GM18507 (cell line): ENCODE data around the gene DLG1.

Experiments used
- DNase-seq: peaks from one replicate; pipeline ENCODE4 v3.0.0; 2011; ENCODE audit warnings: low read depth; ENCODE audit not compliant: insufficient read length; ENCODE audit errors: extremely low spot score
- FAIRE-seq: peaks from 2 replicates; lab custom pipeline; 2011; peaks lifted over from hg19 to GRCh38; lab: Jason Lieb, UNC

Gene DLG1

GRCh38 chr3:197011780-197012539 is 286.5 kb downstream of the DLG1 start:
- FAIRE-seq = no peak

GRCh38 chr3:197010556-197011351 is 287.7 kb downstream of the DLG1 start:
- FAIRE-seq (no peak), DNase-seq (no peak)

More at GRCh38 chr3:197011780-197012539, 286.5 kb downstream of the DLG1 start:
- DNase-seq = no peak

DNA sequence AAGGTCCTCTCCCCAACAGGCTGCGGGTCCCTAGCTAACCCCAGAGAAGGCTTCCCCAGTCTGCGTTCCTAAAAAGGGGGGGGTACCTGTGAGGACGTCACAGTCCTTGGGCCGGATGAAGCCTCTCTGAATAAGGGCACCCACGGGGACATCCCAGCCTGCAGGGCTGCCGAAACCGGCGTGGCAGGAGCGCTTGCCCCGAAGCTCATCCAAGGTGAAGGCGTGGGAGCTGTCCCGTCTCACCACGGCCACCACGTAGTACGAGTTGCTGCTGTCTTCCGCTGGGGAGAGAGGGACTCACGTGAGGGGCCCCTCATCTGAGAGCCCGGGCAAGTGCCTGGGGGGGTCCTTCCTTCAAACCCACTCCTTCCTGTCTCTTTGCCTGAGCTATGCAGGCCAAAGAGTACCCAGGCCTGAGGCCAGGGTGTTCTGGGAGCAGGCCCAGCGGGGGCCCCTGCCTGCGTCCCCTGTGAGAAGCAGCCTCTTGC is 288.8 kb downstream of the DLG1 start:
- no peak for FAIRE-seq
- no peak for DNase-seq

DNA sequence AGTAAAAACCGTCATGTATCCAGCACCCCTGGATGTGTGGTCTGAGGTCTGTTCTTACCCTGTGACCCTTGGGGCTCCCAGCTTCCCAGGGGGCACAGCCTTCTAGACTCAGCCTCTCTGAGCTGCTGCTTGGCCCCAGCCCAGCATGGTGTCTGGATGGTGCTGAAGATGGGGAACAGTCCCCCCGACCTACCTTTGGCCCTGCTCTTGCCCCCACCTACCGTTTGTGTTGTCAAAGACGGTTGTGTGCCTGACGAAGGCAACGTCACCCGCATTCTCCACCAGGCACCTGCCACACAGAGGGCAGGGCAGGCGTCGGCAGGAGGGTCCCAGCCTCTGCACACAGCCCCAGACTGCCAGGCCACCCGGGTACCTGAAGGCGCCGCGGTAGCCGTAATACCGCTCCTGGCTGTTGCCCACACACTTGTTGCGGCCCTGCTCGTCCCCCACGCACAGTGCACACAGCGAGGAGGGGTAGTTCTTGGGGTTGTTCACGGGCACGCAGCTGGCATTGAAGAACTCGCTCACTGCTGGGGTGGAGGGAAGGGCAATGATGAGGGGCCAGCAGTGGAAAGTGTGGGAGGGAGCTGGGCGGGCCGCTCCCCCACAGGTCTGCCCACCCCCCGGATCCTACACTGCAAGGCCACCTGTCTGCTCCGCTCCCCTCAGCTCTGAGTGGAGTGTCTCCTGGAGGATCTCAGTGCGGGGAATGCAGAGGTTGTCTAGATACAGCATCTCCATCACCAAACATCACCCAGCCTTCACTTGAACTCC is 289.8 kb downstream of the DLG1 start:
- no peak for FAIRE-seq

GRCh38 chr3:197007953-197008352 is 290.5 kb downstream of the DLG1 start:
- FAIRE-seq (no peak), DNase-seq (no peak)

More for the DNA sequence above, 289.8 kb downstream of the DLG1 start:
- no peak for DNase-seq

DNA sequence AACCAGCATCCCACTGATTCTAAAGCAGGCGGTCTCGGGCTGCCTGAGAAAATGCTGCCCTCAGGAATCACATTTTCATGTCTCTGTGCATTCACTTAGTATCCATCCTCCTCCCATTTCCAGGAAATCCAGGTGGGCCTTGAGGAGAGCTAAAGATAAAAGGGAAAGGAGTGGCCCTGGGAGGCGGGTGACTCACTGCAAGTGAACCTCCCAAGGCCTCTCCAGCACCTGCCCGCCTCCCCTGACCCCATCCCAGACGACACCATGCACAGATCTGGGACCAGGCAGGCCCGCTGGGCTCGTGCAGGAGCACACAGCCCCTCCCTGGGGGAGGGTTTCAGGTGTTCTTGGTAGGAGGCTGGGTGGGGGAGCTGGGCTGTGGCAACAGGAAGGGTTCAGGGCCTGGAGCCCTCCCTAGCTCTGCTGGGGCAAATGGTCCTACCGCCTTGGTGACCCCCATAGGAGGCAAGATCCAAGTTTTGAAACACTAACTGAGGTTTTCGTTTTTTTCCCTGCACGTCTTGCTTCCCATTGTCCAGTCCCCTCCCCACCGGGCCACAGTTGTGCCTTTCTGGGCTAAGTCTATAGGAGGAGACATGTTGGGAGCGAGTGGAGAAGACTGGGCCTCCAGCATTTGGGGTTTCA is 291.0 kb downstream of the DLG1 start:
- DNase-seq (no peak), FAIRE-seq (no peak)

- DNase-seq (no peak), FAIRE-seq (no peak)
These were observed 291.6 kb downstream of the DLG1 start for GRCh38 chr3:197006860-197007259.

- no peak for FAIRE-seq
- DNase-seq = no peak
These were observed 292.0 kb downstream of the DLG1 start for GRCh38 chr3:197006446-197006845.

DNA sequence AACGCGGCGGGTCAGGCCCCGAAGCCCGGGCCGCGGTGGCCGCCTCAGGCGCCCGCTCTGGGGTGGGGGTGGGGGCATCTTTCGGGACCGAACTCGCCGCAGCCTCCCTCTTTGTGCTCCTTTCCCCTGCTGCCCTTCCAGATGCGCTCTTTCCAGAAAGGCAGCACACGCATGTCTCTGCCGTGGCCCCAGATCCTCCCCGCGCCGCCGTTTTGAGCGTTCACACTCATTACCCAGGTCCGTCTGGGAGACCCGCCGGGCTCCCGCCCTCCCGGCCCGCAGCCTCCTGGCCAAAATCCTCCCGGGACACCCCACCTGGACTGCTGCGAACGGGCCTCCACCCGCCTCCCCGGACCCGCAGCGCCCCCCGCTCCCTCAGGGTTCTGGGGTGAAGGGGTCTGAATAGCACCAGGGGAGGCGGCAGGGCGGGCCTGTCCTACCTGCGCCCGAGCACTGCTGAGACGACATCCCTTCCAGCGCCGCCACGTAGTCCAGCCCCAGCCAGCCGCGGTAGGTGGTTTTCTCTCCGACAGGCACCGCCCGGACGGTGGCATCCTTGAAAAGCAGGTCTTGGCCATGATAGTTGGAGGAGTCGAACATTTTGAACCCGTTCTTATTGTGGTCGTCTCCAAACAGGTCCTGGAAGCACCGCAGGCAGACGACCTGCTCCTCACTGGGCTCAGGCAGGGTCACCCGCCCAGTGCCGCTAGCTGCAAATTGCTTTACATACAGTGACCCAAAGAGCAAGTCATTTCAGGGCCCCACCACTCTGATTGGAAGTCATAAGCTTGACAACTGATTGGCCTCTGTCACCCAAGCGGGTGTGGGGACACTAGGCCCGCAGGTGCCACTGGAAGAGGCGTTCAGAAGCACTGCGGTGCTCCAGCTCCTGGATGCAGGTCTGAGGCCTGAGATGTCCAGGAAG is 294.7 kb downstream of the DLG1 start:
- DNase-seq (no peak), FAIRE-seq (no peak)

DNA sequence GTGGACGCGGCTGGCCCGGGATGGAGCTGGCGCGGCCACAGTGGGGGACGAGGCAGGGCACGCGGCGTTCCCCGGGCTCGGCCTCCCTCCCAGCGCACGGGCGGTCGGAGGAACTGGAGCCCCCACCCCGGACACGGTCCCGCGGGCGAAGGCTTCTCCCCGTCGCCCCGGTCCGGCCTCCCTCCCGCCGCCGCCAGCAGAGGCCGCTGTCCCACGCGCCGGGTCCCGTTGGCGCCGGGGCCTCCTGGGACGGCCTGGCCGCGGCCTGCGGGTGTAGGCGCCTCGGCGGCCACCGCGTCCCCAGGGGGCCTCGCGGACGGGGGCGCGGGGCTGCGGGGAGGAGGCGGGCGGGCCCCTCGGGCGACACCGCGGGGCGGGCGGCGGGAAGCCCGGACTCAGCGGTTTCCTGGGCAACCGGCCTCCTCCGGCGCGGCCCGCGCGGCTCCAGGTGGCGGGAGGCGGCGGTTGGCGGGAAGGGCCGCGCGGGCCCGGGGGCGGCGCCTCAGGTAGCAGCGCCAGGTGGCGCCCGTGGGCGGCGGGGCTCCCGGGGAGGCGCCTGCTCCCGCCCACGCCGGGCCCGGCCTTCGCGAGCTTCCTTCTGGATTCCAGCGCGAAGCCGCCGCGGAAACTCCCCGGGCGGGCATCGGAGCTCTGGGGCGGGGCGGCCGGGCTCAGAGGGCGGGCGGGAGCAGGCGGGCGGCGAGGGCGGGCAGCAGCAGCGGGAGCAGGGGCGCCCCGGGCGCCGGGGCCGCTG is 295.5 kb downstream of the DLG1 start:
- FAIRE-seq (no peak), DNase-seq (peak; percentile 95)

- FAIRE-seq = no peak
- no peak for DNase-seq
These were observed 296.3 kb downstream of the DLG1 start for GRCh38 chr3:197001972-197002700.

GRCh38 chr3:197001106-197001971 is 297.1 kb downstream of the DLG1 start:
- no peak for DNase-seq
- no peak for FAIRE-seq

GRCh38 chr3:197000211-197000610 is 298.2 kb downstream of the DLG1 start:
- no peak for DNase-seq
- FAIRE-seq = no peak

DNA sequence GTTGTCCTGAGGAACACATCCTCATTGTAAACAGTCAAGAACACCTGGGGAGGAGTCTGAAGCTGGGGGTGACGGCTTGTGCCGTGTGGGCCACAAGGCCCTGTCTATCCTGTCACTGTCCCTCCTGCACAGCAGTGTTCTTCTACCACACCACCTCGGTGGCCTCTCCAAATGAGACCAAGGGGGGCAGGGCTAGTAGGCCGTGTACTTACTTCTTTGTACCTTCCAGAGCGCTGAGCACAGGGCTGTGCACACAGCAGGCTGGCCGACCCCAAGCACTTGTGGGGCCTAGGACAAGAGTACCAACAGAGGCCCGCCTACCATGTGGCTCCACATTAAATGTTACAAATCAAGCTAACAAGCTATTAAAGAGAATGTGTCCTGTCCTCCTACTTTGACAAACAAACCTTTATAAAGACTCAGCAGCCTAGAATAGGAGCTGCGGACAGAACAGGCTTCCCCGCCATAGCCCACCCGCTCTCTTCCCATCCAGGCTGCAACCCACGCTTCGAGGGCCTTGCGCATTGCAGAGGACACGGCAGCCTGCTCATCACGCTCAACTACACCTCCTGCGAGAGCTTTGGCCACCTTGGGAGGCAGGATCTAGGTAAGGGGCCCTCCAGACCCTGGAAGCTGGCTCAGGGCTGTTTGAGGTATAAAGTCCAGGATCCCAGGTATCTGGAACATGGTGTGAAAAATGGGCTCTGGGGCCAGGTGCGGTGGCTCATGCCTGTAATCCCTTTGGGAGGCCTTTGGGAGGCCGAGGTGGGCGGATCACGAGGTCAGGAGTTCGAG is 299.2 kb downstream of the DLG1 start:
- FAIRE-seq = no peak

DNA sequence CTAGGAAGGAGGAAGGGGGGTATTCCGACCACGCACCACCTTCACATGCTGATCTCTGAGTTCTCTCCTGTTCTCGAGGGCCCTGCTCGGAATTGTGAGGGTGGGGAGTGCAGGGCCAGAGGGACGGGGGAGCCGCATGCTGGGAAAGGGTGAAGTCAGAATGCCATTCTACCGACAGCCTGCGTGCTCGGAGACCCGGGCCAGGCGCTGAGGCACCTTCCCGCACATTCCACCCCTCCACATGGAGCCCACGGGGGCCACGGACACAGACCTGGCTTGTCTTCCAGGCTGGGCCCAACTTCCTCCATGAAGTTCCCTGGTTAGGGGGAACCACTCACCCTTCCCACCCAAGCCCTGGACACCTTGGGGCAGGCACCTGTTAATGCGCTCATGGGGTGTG is 301.1 kb downstream of the DLG1 start:
- DNase-seq (no peak), FAIRE-seq (no peak)

More for the DNA sequence above, 299.2 kb downstream of the DLG1 start:
- no peak for DNase-seq
